Mesenchymal stem cell (in vitro differentiated cells and primary cell): Measurements from ENCODE around the gene CMTR1.

ENCODE experiments used
- DNase-seq: peaks from one replicate; pipeline ENCODE4 v3.0.0-alpha.2; 2013
- H2AFZ ChIP-seq: one replicate; pipeline ENCODE4 v1.6.1; 2013; ENCODE audit warnings: low read depth, mild to moderate bottlenecking, control low read depth, inconsistent platforms, low read length, moderate library complexity
- H2AK5ac ChIP-seq: 2 replicates; pipeline ENCODE4 v1.6.1; 2013; ENCODE audit warnings: low read length, moderate library complexity, mild to moderate bottlenecking, inconsistent platforms; ENCODE audit not compliant: severe bottlenecking
- H2BK120ac ChIP-seq: one replicate; pipeline ENCODE4 v1.6.1; 2013; ENCODE audit warnings: low read depth, mild to moderate bottlenecking, inconsistent platforms, low read length, moderate library complexity
- H2BK12ac ChIP-seq, 2 experiments: one replicate each; pipeline ENCODE4 v1.6.1; 2013; ENCODE audit warnings: inconsistent platforms in 2 of 2, low read length in 2 of 2, mild to moderate bottlenecking in 2 of 2, moderate library complexity in 2 of 2, control low read depth in 1 of 2
- H2BK15ac ChIP-seq: one replicate; pipeline ENCODE4 v1.6.1; 2013; ENCODE audit warnings: mild to moderate bottlenecking, low read depth, inconsistent platforms; ENCODE audit not compliant: poor library complexity, severe bottlenecking
- H2BK5ac ChIP-seq: 2 replicates; pipeline ENCODE4 v1.6.1; 2013; ENCODE audit warnings: low read depth, mild to moderate bottlenecking, low read length, control low read depth, inconsistent platforms; ENCODE audit not compliant: poor library complexity, severe bottlenecking
- H3K14ac ChIP-seq, 2 experiments: one replicate each; pipeline ENCODE4 v1.6.1; 2013; ENCODE audit warnings: inconsistent platforms in 2 of 2, low read length in 2 of 2, control low read depth in 1 of 2, mild to moderate bottlenecking in 1 of 2, moderate library complexity in 1 of 2
- H3K18ac ChIP-seq, 2 experiments: one replicate each; pipeline ENCODE4 v1.6.1; 2013; ENCODE audit warnings: inconsistent platforms in 2 of 2, low read length in 2 of 2, control low read depth in 1 of 2, low read depth in 1 of 2, mild to moderate bottlenecking in 1 of 2
- H3K23ac ChIP-seq, 2 experiments: one replicate each; pipeline ENCODE4 v1.6.1; 2013; ENCODE audit warnings: inconsistent platforms in 2 of 2, low read length in 2 of 2, mild to moderate bottlenecking in 2 of 2, moderate library complexity in 2 of 2, control low read depth in 1 of 2
- H3K27ac ChIP-seq: 2 replicates; pipeline ENCODE4 v1.5.1; 2013; ENCODE audit warnings: mild to moderate bottlenecking, moderate library complexity, low read length, control low read depth, inconsistent platforms; ENCODE audit not compliant: poor library complexity, severe bottlenecking
- H3K27me3 ChIP-seq, 2 experiments: 2 replicates each; pipeline versions ENCODE4 v1.6.1 to v1.7.0; 2013; ENCODE audit warnings: low read length in 2 of 2, mild to moderate bottlenecking in 2 of 2, moderate library complexity in 2 of 2, control low read depth in 1 of 2, inconsistent platforms in 1 of 2; ENCODE audit not compliant: control insufficient read depth in 1 of 2, insufficient read depth in 1 of 2
- H3K36me3 ChIP-seq, 2 experiments: 2 replicates each; pipeline versions ENCODE4 v1.6.1 to v1.7.0; 2013; ENCODE audit warnings: low read length in 2 of 2, control low read depth in 1 of 2, inconsistent platforms in 1 of 2, low read depth in 1 of 2, mild to moderate bottlenecking in 1 of 2; ENCODE audit not compliant: insufficient read depth in 2 of 2, control insufficient read depth in 1 of 2
- H3K4ac ChIP-seq, 2 experiments: one replicate each; pipeline ENCODE4 v1.6.1; 2013; ENCODE audit warnings: inconsistent platforms in 2 of 2, low read length in 2 of 2, mild to moderate bottlenecking in 2 of 2, moderate library complexity in 2 of 2, control low read depth in 1 of 2, low read depth in 1 of 2
- H3K4me1 ChIP-seq: 2 replicates; pipeline ENCODE4 v1.6.1; 2013; ENCODE audit warnings: low read depth, low read length, control low read depth; ENCODE audit not compliant: control insufficient read depth, insufficient read depth
- H3K4me2 ChIP-seq: 2 replicates; pipeline ENCODE4 v1.6.1; 2013; ENCODE audit warnings: low read length, mild to moderate bottlenecking, inconsistent platforms; ENCODE audit not compliant: poor library complexity, severe bottlenecking
- H3K4me3 ChIP-seq, 2 experiments: 2 replicates each; pipeline versions ENCODE4 v1.5.1 to v1.7.0; 2013; ENCODE audit warnings: low read length in 2 of 2, mild to moderate bottlenecking in 2 of 2, control low read depth in 1 of 2, low read depth in 1 of 2; ENCODE audit not compliant: insufficient read depth in 1 of 2
- H3K79me1 ChIP-seq: replicated peaks from 2 replicates; pipeline ENCODE4 v1.6.1; 2013; ENCODE audit warnings: mild to moderate bottlenecking, control low read depth, low read length, inconsistent platforms; ENCODE audit not compliant: poor library complexity, severe bottlenecking
- H3K9ac ChIP-seq: 2 replicates; pipeline ENCODE4 v1.7.0; 2013; ENCODE audit warnings: mild to moderate bottlenecking, low read length, moderate library complexity
- H3K9me3 ChIP-seq: 2 replicates; pipeline ENCODE4 v1.7.0; 2013; ENCODE audit warnings: mild to moderate bottlenecking, low read length; ENCODE audit not compliant: control insufficient read depth
- H4K8ac ChIP-seq: one replicate; pipeline ENCODE4 v1.6.1; 2013; ENCODE audit warnings: inconsistent platforms, mild to moderate bottlenecking, low read length, moderate library complexity
- H4K91ac ChIP-seq: one replicate; pipeline ENCODE4 v1.6.1; 2013; ENCODE audit warnings: mild to moderate bottlenecking, low read length, inconsistent platforms
- WGBS: methylation state at CpG from one replicate; pipeline ENCODE4 v1.1.7; 2013; ENCODE audit warnings: mixed read lengths; 5-methylcytosine and 5-hydroxymethylcytosine counted together

The CMTR1 gene

DNA sequence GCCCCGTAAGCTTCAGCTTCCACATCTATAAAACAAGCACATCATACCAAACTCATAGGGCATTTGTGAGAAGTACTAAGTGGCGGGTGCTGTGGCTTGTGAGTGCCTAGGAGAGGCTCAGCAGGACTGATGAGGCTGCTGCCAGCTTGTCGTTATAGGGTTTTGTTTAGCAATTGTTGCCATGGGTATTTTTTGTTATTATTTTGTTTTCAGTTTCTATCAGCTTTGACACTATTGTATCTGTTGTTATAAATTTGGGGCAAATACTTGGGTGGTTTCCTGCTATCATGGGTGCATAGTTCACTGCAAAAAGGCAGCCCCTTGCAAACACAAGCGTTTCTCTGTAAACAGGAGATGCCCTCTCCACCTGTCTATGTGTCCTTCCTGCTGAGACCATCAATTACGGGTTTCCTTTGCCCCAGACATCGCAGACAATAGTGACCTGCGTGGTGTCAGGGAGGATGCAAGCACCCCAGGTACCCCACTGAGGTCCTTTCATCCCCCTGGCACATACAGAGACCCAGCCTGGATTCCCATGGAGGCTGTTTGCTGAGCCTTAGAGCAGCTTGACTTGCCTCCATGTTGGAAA, 69.8 kb downstream of the CMTR1 start:
- H3K18ac ChIP-seq: no peak overlapping the region
- no peaks in the 10 kb centered on the region for H3K9me3 ChIP-seq
- no peak overlapping the region for H3K23ac ChIP-seq
- no peak overlapping the region for H3K4me3 ChIP-seq
- no peaks in the 10 kb centered on the region for H3K4me1 ChIP-seq
- DNase-seq: no peak
- no peak overlapping the region for H4K8ac ChIP-seq
- H2BK12ac ChIP-seq: no peak overlapping the region
- H3K4ac ChIP-seq: no peak overlapping the region
- H3K27me3 ChIP-seq: peaks cover 39% of the 10 kb centered on the region in 2 experiments
- no peaks in the 10 kb centered on the region for H3K36me3 ChIP-seq
- 73% methylated on average over 6 of the region's 7 CpGs for WGBS
- H3K9ac ChIP-seq: no peak overlapping the region
- H4K91ac ChIP-seq: no peak overlapping the region
- H2AFZ ChIP-seq: no peak overlapping the region
- no peak overlapping the region for H3K14ac ChIP-seq
- no peak overlapping the region for H2BK5ac ChIP-seq
- no peak overlapping the region for H2AK5ac ChIP-seq
- no peak overlapping the region for H2BK15ac ChIP-seq
- peaks cover 8% of the 10 kb centered on the region for H3K79me1 ChIP-seq
- H2BK120ac ChIP-seq: no peak overlapping the region
- H3K4me2 ChIP-seq: no peak overlapping the region
- H3K27ac ChIP-seq: no peak overlapping the region

DNA sequence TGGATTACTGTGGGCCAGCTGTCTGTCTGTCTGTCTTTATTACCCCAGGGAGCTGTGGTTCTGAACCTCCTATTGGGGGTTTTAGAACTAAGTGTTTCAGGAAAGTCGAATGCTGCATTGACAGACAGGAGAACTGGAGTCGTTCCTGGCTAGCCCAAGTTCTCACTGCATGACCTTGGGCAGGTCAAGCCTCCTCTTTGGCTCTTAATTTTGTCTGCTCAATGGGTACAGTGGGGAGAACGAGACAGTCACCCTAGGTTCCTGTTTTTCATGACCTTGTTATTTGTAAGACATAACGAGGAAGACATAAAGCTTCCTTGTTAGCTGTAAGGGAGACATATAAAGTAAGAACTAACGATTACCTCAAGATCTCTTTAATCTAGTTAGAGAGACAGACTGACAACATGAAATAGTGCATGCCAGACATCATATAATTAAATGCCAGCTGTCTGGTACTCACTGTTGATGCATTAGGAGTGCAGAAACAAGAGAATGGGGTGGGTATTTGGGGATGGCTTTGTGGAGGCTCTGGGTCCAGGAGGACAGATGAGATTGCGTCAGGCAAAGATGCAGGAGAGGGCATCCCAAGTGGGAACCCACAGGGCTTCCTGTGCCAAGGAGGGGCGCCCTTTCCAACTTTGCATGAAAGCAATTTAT, 70.4 kb downstream of the CMTR1 start:
- H3K36me3 ChIP-seq: no peaks in the 10 kb centered on the region
- H3K4me2 ChIP-seq: no peak overlapping the region
- H3K79me1 ChIP-seq: peaks cover 8% of the 10 kb centered on the region
- no peaks in the 10 kb centered on the region for H3K4me1 ChIP-seq
- no peak overlapping the region for H3K4ac ChIP-seq
- no peak overlapping the region for H3K9ac ChIP-seq
- no peak overlapping the region for H2AK5ac ChIP-seq
- no peak overlapping the region for H4K8ac ChIP-seq
- H2BK120ac ChIP-seq: no peak overlapping the region
- no peak overlapping the region for H3K18ac ChIP-seq
- 74% methylated on average over 5 of the region's 7 CpGs for WGBS
- no peak overlapping the region for H3K27ac ChIP-seq
- H3K27me3 ChIP-seq: peaks cover 39 to 43% of the 10 kb centered on the region in 2 experiments
- H2BK5ac ChIP-seq: no peak overlapping the region
- no peak overlapping the region for H2AFZ ChIP-seq
- H3K9me3 ChIP-seq: no peaks in the 10 kb centered on the region
- no peak overlapping the region for H3K23ac ChIP-seq
- H4K91ac ChIP-seq: no peak overlapping the region
- H3K14ac ChIP-seq: no peak overlapping the region
- no peak for DNase-seq
- no peak overlapping the region for H3K4me3 ChIP-seq
- H2BK12ac ChIP-seq: no peak overlapping the region
- no peak overlapping the region for H2BK15ac ChIP-seq

DNA sequence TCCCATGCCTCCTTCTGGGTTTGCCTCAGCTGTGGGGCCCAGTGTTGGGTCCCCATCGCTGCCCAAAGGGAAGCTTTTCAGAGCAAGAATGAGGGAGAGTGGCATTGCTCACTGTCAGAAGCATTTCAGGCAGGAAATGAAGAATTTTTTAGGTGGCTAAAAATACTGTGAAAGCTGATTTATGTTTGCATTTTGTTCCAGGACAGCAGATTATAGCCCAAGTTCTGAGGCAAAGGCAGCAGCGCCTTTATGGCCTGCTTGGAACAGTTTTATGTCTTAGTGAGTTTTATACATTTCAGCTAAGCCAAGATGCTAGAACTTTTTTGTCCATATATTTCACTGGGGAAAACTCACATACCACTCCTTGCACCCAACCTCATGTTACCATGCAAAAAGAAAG, 71.0 kb downstream of the CMTR1 start:
- Histone ChIP-seq H3K27ac (no peak overlapping the region), H3K79me1 (peaks cover 3% of the 10 kb centered on the region), H2BK5ac (no peak overlapping the region), H3K9ac (no peak overlapping the region), H3K27me3 (peaks cover 44 to 45% of the 10 kb centered on the region in 2 experiments), H2BK15ac (no peak overlapping the region), H3K18ac (no peak overlapping the region), H3K4ac (no peak overlapping the region), H4K8ac (no peak overlapping the region), H3K36me3 (no peaks in the 10 kb centered on the region), H3K14ac (no peak overlapping the region), H2BK12ac (no peak overlapping the region), H3K4me3 (no peak overlapping the region), H3K4me1 (no peaks in the 10 kb centered on the region), H3K9me3 (no peaks in the 10 kb centered on the region), H3K23ac (no peak overlapping the region), H2BK120ac (no peak overlapping the region), H2AK5ac (no peak overlapping the region), H3K4me2 (no peak overlapping the region), H2AFZ (no peak overlapping the region), H4K91ac (no peak overlapping the region)
- no peak for DNase-seq
- WGBS: 73% methylated on average over 1 of the region's 2 CpGs

DNA sequence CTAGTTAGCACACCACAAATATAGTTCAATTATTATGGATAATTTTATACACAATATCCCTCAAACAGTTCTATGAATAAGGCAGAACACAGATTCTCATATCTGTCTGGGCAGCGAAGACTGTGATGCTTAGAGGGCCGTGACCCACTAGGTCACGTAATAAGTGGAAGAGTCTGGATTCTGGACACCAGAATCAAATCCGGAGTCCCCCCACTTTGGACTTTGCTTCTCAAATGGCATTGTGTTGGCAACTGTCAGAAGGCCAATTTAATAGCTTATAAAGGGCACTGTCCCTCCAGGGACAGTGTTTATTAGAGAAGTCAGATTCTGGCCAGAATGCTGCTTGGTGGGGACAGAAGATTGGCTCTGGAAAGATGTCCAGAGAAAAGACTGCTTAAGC, 73.5 kb downstream of the CMTR1 start:
- no peak overlapping the region for H3K23ac ChIP-seq
- H2BK12ac ChIP-seq: no peak overlapping the region
- H3K79me1 ChIP-seq: no peaks in the 10 kb centered on the region
- no peak overlapping the region for H4K8ac ChIP-seq
- H3K4ac ChIP-seq: no peak overlapping the region
- no peak for DNase-seq
- no peaks in the 10 kb centered on the region for H3K4me1 ChIP-seq
- no peak overlapping the region for H3K9ac ChIP-seq
- H2BK5ac ChIP-seq: no peak overlapping the region
- WGBS: 67% methylated on average over 4 of the region's 4 CpGs
- no peak overlapping the region for H3K18ac ChIP-seq
- no peak overlapping the region for H3K4me3 ChIP-seq
- no peak overlapping the region for H3K14ac ChIP-seq
- H2AFZ ChIP-seq: no peak overlapping the region
- no peak overlapping the region for H4K91ac ChIP-seq
- no peak overlapping the region for H2AK5ac ChIP-seq
- H3K36me3 ChIP-seq: no peaks in the 10 kb centered on the region
- no peaks in the 10 kb centered on the region for H3K9me3 ChIP-seq
- H2BK15ac ChIP-seq: no peak overlapping the region
- no peak overlapping the region for H3K27ac ChIP-seq
- H3K4me2 ChIP-seq: no peak overlapping the region
- peaks cover 58 to 59% of the 10 kb centered on the region in 2 experiments for H3K27me3 ChIP-seq
- no peak overlapping the region for H2BK120ac ChIP-seq
